Ishikawa (cell line): ENCODE results near the gene DNMT3A.

Experiments used
- CEBPB ChIP-seq: IDR thresholded peaks from 2 replicates; pipeline ENCODE4 v1.6.1; 2012
- CREB1 ChIP-seq: IDR thresholded peaks from 2 replicates; pipeline ENCODE4 v1.6.1; 2012; ENCODE audit warnings: low read depth
- EGR1 ChIP-seq: IDR thresholded peaks from 2 replicates; pipeline ENCODE4 v1.6.1; 2012
- EP300 ChIP-seq: IDR thresholded peaks from 2 replicates; pipeline ENCODE4 v1.6.1; 2012; ENCODE audit warnings: borderline replicate concordance
- RAD21 ChIP-seq: IDR thresholded peaks from 2 replicates; pipeline ENCODE4 v1.6.1; 2012; ENCODE audit warnings: low read depth
- YY1 ChIP-seq: IDR thresholded peaks from 2 replicates; pipeline ENCODE4 v1.6.1; 2012; ENCODE audit warnings: low read depth

GRCh38 chr2:25341011-25341727, 556 bp downstream of the DNMT3A start:
- TF ChIP-seq YY1 = no peak
- TF ChIP-seq CEBPB = no peak
- no peak for TF ChIP-seq CREB1
- no peak for TF ChIP-seq EP300
- no peak for TF ChIP-seq EGR1
- TF ChIP-seq RAD21 = no peak
